ENCODE data around the gene CPXM2.

Gene CPXM2

GRCh38 chr10:123891144-123892071 lies at the start of gene CPXM2:
Gene CPXM2 (minus strand): TSS chr10:123891807. CDS start chr10:123891659, 148 bp downstream.
- no peak for DNase-seq

DNA sequence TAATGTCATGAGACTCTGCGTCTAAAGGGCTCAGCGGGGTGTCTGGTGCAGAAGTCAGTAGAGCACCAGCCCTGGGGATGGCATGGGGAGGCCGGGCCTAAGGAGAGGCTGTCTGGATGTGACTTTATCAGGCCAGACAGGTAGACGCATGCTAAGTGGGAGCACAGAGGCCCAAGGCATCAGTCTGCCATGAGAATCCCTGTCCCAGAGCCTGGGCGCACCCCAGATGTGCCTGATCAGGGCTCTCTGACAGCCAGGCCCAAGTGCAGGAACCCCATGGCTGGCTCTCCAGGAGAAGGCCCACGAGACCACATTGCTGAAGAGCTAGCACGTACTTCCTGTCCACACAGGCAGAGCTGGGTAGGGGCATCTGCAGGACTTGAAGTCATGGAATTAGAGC lies 48.0 kb upstream of the CPXM2 start:
- DNase-seq = no peak

GRCh38 chr10:123938890-123939289 lies 47.3 kb upstream of the CPXM2 start:
- no peak for DNase-seq

GRCh38 chr10:123936426-123936825 lies 44.8 kb upstream of the CPXM2 start:
- DNase-seq = no peak

DNA sequence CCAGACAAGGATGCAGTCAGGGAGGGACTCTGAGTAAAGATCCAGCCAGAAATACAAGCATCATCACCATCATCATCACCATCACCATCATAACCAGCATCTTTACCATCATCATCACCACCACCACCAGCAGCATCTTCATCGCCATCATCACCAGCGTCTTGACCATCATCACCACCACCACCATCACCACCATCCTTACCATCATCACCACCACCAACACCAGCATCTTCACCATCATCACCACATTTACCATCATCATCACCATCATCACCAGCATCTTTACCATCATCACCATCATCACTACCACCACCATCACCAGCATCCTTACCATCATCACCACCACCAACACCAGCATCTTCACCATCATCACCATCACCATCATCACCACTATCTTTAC lies 44.1 kb upstream of the CPXM2 start:
- no peak for DNase-seq

DNA sequence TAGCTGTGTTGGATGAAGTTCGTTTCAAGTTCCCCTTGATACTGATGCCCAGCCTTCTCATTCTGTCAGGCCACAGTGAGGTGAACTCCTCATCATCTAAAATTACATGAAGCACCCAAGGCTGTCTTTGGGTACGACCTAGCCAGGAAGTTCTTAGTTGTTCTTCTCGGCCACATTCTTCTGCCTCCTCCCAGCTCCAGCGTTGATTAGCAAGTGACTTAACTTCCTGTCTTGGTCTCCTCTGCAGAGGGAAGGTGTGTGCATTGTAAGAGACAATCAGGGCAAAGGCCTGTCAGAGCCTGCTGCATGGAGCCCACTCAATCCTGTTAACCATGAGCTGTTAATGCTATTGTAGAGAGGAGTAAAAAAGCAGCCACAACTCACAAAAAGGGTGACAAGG lies 43.2 kb upstream of the CPXM2 start:
- DNase-seq = no peak

GRCh38 chr10:123930340-123931001 lies 38.9 kb upstream of the CPXM2 start:
- DNase-seq = no peak

DNA sequence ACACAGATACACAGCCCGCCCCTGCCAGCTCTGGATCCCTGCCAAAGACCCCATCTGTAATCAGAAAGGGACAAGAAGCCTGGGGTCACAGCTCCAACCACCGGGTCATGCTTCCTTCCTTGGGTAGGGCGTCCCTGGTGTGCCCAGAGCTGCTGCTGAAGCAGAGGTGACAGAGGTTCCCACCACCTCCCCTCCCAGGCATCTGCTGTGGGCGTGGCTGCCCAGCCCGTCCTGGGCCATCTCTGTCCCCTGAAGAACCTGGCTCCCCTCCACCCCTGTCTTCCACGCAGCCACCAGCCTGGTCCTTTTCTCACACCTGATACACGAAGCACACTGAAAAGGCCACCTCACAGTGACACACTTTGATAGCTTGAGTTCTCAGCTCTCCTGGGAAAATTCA lies 38.2 kb upstream of the CPXM2 start:
- DNase-seq = no peak

DNA sequence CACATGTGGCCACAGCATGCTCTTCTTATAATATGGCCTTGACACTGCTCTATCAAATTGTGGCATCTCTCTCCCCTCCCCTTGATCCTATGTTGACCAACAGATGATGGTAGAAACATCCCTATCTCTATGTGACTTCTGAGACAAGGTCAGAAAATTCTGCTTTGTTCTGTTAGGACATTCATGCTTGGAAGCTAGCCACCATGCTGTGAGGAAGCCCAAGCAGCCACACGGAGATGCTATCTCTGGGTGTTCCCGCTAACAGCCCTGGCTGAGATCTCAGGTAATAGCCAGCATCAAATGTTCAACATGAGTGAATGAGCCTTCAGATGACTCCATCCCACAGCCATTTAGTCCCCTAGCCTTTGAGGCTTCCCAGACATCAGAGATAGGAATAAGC lies 36.8 kb upstream of the CPXM2 start:
- no peak for DNase-seq

GRCh38 chr10:123926401-123927264 lies 35.0 kb upstream of the CPXM2 start:
- peak; percentile 29 for DNase-seq

- DNase-seq = no peak
Observed at GRCh38 chr10:123922126-123922525, 30.5 kb upstream of the CPXM2 start.

- DNase-seq = peak; percentile 17
Observed at GRCh38 chr10:123916775-123917174, 25.2 kb upstream of the CPXM2 start.

- peak; percentile 92 for DNase-seq
Observed at GRCh38 chr10:123913688-123914268, 22.2 kb upstream of the CPXM2 start.

DNA sequence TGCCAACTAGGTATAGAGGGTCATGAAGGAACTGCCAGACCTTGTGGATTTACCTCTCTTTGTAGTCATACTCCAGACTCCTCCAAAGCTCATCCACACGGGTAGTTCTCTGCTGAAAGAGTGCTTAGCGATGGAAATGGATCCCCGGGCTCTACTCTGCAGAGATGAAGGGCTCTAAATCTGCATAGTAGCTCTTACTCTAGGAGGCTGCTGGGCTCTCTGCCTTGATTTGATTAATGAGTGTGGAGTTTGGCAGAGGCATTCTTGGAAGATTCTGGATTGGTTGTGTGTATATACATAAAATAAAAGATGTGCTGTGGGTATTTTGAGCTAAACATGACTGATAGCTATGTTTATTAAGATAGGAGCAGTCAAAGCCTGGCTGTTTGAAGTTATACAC lies 21.3 kb upstream of the CPXM2 start:
- DNase-seq = no peak

DNA sequence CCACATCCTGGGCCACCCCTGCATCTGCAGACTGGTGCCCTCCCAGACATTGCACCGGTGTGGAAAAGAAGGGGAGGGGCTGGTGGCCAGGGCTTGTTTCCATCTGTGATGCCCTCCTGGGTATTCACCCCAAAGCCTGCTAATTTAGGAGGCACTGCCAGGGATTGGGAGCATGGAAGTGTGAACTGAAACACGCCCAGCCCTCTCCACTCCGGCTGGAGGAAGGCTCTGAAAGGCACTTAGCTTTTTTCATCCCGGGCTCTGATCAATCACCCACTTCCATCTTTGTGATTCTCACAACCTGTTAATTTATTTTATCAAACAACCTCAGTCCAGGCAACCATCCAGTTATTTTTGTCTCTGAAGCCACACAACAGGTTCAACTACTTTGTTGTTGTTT lies 20.9 kb upstream of the CPXM2 start:
- DNase-seq = no peak

DNA sequence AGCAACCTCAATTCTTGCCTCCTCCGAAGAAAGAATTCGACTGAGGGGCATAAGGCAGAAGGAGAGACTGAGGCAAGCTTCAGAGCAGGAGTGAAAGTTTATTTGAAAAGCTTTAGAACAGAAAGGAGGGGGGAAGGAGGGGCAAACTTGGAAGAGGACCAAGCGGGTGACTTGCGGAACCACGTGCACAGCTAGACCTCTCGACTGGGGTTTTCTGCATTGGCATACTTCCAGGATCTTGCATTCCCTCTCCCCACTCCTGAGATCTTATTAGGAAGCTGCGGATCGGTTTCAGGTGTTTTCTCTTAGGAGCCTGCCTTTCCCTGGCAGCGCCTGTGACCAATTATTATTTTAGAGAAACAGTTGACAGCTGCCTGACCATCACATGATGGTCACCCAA lies 20.3 kb upstream of the CPXM2 start:
- DNase-seq = peak; percentile 71

DNA sequence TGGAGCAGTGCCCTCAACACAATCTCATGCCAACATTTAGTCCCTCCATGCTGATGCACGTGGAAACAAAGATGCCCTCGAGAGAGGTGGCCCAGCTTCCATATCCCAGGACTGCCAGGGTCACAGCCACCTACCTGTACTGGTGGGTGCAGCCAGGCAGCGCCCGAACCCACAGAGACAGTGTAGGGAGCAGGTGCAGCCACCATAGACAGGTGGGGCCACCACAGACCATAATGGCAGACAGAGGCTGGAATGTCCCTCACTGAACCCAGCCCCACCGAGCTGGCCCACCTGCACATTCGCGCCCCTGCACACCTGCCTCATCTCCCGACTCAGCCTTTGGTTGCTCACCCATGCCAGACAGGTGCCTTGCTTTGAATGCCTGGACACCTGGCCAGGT lies 18.3 kb upstream of the CPXM2 start:
- DNase-seq = no peak

- DNase-seq = no peak
Observed at GRCh38 chr10:123909426-123909825, 17.8 kb upstream of the CPXM2 start.

DNA sequence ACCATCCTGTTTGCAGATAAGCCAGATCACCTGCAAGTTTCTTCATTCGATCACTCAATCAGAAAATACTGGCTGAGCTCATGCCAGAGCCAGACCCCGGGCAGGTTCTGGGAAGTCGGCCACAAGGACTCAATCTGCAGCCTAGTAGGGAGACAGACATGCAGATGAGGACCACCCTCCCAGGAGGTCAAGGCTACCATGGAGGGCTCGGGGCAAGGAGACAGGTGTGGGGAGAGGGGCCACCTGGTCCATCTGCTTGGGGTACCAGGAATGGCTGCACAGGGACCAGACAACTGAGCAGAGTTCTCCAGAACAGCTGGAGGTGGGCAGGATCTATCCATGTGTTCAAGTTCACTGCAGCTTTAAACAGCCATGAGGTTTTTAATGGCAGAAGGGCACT lies 16.8 kb upstream of the CPXM2 start:
- no peak for DNase-seq

GRCh38 chr10:123906884-123907652 lies 15.5 kb upstream of the CPXM2 start:
- DNase-seq = peak; percentile 11

DNA sequence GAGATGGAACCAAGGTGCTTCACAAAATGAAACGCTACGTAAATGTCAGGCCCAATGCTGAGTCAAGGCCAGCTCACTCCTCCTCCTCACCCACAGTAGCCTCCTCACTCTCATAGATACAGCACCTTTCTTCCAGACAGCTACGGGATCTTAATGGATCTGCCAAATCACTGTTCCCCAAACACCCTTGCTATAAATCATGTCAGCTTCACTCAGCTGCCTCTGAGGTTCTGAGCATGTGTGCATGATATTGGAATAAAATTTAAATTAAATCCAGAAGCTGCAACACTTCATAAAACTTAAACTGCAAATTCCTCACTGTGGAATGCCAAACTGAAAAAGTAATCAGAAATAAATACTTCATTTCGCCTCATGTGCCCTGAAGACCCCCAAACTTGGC lies 14.7 kb upstream of the CPXM2 start:
- no peak for DNase-seq

DNA sequence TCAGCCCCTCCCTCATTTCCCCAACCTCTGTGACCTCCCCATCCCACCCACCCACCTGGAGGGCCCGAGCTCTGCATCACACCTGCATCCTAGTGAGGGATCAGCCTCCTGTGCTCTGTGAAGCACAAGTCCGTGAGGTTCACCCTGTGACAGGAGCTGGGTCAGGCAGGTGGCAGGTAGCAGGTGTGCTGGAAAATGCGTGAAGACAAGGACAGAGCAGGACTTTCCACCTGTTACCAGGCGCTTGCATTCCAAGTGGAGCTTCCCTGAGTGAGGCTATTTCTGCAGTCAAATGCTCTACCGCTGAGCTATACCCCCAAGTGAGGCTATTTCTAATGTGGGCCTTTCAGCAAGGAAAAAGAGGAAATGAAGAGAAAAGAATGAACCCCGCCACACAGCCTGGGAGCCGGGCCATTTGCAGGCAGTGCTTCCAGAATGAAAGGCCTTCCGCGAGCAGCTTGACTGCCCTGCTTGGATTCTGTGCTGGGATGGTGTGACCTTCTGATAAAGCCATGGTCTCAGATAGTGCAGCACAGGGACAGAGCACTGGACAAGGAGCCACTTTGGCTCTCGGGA lies 13.3 kb upstream of the CPXM2 start:
- DNase-seq = no peak

Data from hematopoietic multipotent progenitor cell treated with erythropoietin and hydrocortisone succinate and interleukin-3 and kit ligand, for 4 days (in vitro differentiated cells).